ENCODE measurements around the gene CD38. TPM values are rescaled to one million over a fixed set of nuclear protein-coding genes. Genes with fewer than 3 reads are reported as not detected.

The CD38 gene
- total RNA-seq, 1 experiment from 2014 or later = not detected

GRCh38 chr4:15884666-15885065 lies 106.5 kb downstream of the CD38 start:
- ChIA-PET CTCF (interaction anchor here (4.3 to 4.4 kb wide), 2 partner anchors 71 to 78 kb away, joined by 76 to 261 read pairs; no protein-coding TSS in a partner anchor), POLR2A (no interaction called here), RAD21 (ENCODE audit: low non-redundant PET in 1 of 2, low total read pairs in 2 of 2, uncharacterized antibody in 2 of 2, unreplicated experiment in 2 of 2) (no interaction called here)
- intact Hi-C loops (cut with micrococcal nuclease) = loop anchor here (5.0 kb wide), 1 partner anchor 407 kb away; no protein-coding TSS in a partner anchor
- no peaks in the 10 kb centered on the region for H3K27me3 ChIP-seq (ENCODE audit: insufficient read depth, low read length)
- no peak overlapping the region for H3K4me2 ChIP-seq (ENCODE audit: low read length)
- DNase-seq (ENCODE audit: low read depth, low spot score) (no peak), ATAC-seq (no peak)
- H3K4me3 ChIP-seq (replicated peaks in 1 of 2; ENCODE audit: low read depth in 1 of 2, low read length in 2 of 2) = no peak overlapping the region
- TF ChIP-seq SRF (IDR thresholded peaks at IDR 0.05; ENCODE audit: low read depth) (no peak), EZH2phosphoT487 (IDR thresholded peaks at IDR 0.05; ENCODE audit: borderline replicate concordance) (no peak), EGR1 (IDR thresholded peaks at IDR 0.05; ENCODE audit: low read depth) (no peak), TCF7L2 (IDR thresholded peaks at IDR 0.05; ENCODE audit: borderline replicate concordance, extremely low read depth, insufficient read depth, insufficient read length) (no peak), POLR2AphosphoS5 (IDR thresholded peaks at IDR 0.05; ENCODE audit: low read depth, low read length) (no peak), RAD21 (IDR thresholded peaks at IDR 0.05; ENCODE audit: low read depth) (no peak), SP1 (IDR thresholded peaks at IDR 0.05; ENCODE audit: low read depth) (no peak), ZFX (IDR thresholded peaks at IDR 0.05) (no peak), REST (IDR thresholded peaks at IDR 0.05; ENCODE audit: low read depth) (no peak), CTCF (IDR thresholded peaks at IDR 0.05 in 2 of 3, conservative IDR thresholded peaks at IDR 0.05 in 1 of 3; ENCODE audit: borderline replicate concordance in 1 of 3, insufficient read depth in 1 of 3, low read depth in 2 of 3, low read length in 2 of 3) (no peak), SIN3A (IDR thresholded peaks at IDR 0.05; ENCODE audit: low read depth) (no peak), ELF1 (IDR thresholded peaks at IDR 0.05; ENCODE audit: borderline replicate concordance, low read depth) (no peak), MAX (IDR thresholded peaks at IDR 0.05) (no peak), FOSL1 (IDR thresholded peaks at IDR 0.05; ENCODE audit: low read depth) (no peak), ZBTB33 (IDR thresholded peaks at IDR 0.05; ENCODE audit: extremely low read depth, insufficient replicate concordance, low read length) (no peak), YY1 (IDR thresholded peaks at IDR 0.05; ENCODE audit: extremely low read depth, insufficient replicate concordance, low read depth, low read length) (no peak), ATF3 (IDR thresholded peaks at IDR 0.05) (no peak), JUND (IDR thresholded peaks at IDR 0.05) (no peak), ZNF274 (IDR thresholded peaks at IDR 0.05; ENCODE audit: low read depth, low read length) (no peak), POLR2A (IDR thresholded peaks at IDR 0.05; ENCODE audit: borderline replicate concordance, extremely low read depth, insufficient read depth, insufficient read length) (no peak)
- no peaks in the 10 kb centered on the region for H3K4me1 ChIP-seq (ENCODE audit: control insufficient read depth in 1 of 2, insufficient read depth in 2 of 2, low read length in 2 of 2)
- no peaks in the 10 kb centered on the region for H3K79me2 ChIP-seq (ENCODE audit: insufficient read depth, low read length)
- H3K9ac ChIP-seq (ENCODE audit: low read length) = no peak overlapping the region
- H3K27ac ChIP-seq (ENCODE audit: low read depth, low read length) = no peak overlapping the region
- H3K9me2 ChIP-seq (ENCODE audit: insufficient read depth) = no peaks in the 10 kb centered on the region
- no TSS peak for BruUV-seq (replicated peaks)
- no peaks in the 10 kb centered on the region for H3K9me3 ChIP-seq (ENCODE audit: control insufficient read depth in 1 of 2, insufficient read depth in 1 of 2, low read depth in 1 of 2, low read length in 2 of 2)
- no peak overlapping the region for H2AFZ ChIP-seq (ENCODE audit: low read depth, low read length, poor library complexity, severe bottlenecking)
- H3K36me3 ChIP-seq (ENCODE audit: control insufficient read depth in 1 of 2, insufficient read depth in 2 of 2, low read length in 2 of 2) = no peaks in the 10 kb centered on the region
- H4K20me1 ChIP-seq (ENCODE audit: insufficient read depth) = no peaks in the 10 kb centered on the region

Measured in HCT116 (cell line).